Caco-2 (cell line): ENCODE measurements around the gene LPGAT1. TPM values are rescaled to one million over a fixed set of nuclear protein-coding genes. Genes with fewer than 3 reads are reported as not detected.
"Not testable (repeated sequence)": the region's sequence is repeated elsewhere in the genome, so short reads cannot be mapped to it uniquely, and the experiment has no call there.

Source experiments
- BruUV-seq: library from RNA; stranded (reverse); fragments of 400-500 nt; replicated peaks from 2 replicates; lab custom pipeline; 2021; lab: Mats Ljungman, UMichigan
- CTCF ChIA-PET: fragments of 300-600 bp; sonication (Branson Sonifier 250); formaldehyde crosslinking; loops from one replicate; lab custom pipeline; 2022; ENCODE audit warnings: antibody characterized with exemption; lab: Charles Lee
- POLR2A ChIA-PET: fragments of 300-600 bp; sonication (Branson Sonifier 250); formaldehyde crosslinking; loops from one replicate; lab custom pipeline; 2022; ENCODE audit warnings: antibody characterized with exemption; lab: Charles Lee
- DNase-seq, 2 experiments: peaks; one replicate each; pipeline versions ENCODE4 v3.0.0 to v3.0.0-alpha.2; 2020 to 2022
- H3K27me3 ChIP-seq: replicated peaks from 2 replicates; pipeline ENCODE4 v1.6.0; 2011; ENCODE audit warnings: low read length; ENCODE audit not compliant: control insufficient read depth, insufficient read depth
- H3K36me3 ChIP-seq: 2 replicates; pipeline ENCODE4 v1.5.1; 2011; ENCODE audit warnings: low read length; ENCODE audit not compliant: control insufficient read depth, insufficient read depth
- H3K4me1 ChIP-seq: fragments of 250-450 bp; sonication (Bioruptor Pico); 2 replicates; pipeline ENCODE4 v1.5.1; 2020; ENCODE audit warnings: mild to moderate bottlenecking
- H3K4me3 ChIP-seq: 2 replicates; pipeline ENCODE4 v1.5.1; 2011; ENCODE audit warnings: low read depth, mild to moderate bottlenecking, control low read depth, low read length
- H3K9me3 ChIP-seq: fragments of 250-450 bp; sonication (Bioruptor Pico); 2 replicates; pipeline ENCODE4 v1.5.1; 2020; ENCODE audit warnings: mild to moderate bottlenecking, moderate library complexity
- H3K27ac Mint-ChIP-seq: one replicate; pipeline ENCODE4 v1.8.0; 2022; ENCODE audit warnings: mixed read lengths; ENCODE audit not compliant: unreplicated experiment
- H3K27me3 Mint-ChIP-seq: one replicate; pipeline ENCODE4 v1.8.0; 2022; ENCODE audit warnings: mixed read lengths; ENCODE audit not compliant: insufficient read depth, unreplicated experiment
- H3K36me3 Mint-ChIP-seq: one replicate; pipeline ENCODE4 v1.8.0; 2022; ENCODE audit warnings: mild to moderate bottlenecking, mixed read lengths; ENCODE audit not compliant: insufficient read depth, unreplicated experiment
- H3K4me1 Mint-ChIP-seq: one replicate; pipeline ENCODE4 v1.8.0; 2022; ENCODE audit warnings: low read depth, mixed read lengths; ENCODE audit not compliant: unreplicated experiment
- H3K4me3 Mint-ChIP-seq: one replicate; pipeline ENCODE4 v1.8.0; 2022; ENCODE audit warnings: mild to moderate bottlenecking, moderate library complexity, mixed read lengths; ENCODE audit not compliant: unreplicated experiment
- H3K9me3 Mint-ChIP-seq: one replicate; pipeline ENCODE4 v1.8.0; 2022; ENCODE audit warnings: mixed read lengths; ENCODE audit not compliant: unreplicated experiment
- CTCF ChIP-seq, 2 experiments: fragments of 200-600 bp in 1 of 2; IDR thresholded peaks; 1 replicate in 1 of 2; 2 replicates in 1 of 2; pipeline versions ENCODE4 v1.5.1 to v1.8.0; 2011 to 2022; ENCODE audit warnings: antibody characterized with exemption in 1 of 2, control low read depth in 1 of 2, inconsistent platforms in 1 of 2, low read depth in 1 of 2, low read length in 1 of 2, mild to moderate bottlenecking in 1 of 2, moderate library complexity in 1 of 2; ENCODE audit not compliant: insufficient read depth in 1 of 2, severe bottlenecking in 1 of 2, unreplicated experiment in 1 of 2
- intact Hi-C: fragments of 100-400 bp; cut with micrococcal nuclease; formaldehyde crosslinking; loops from one replicate; pipeline ENCODE4 v1.10.0; 2022; ENCODE audit not compliant: unreplicated experiment
- total RNA-seq: library from RNA; stranded (reverse); gene quantifications from 2 replicates; pipeline ENCODE4 v1.2.3, GENCODE V29; 2022

Gene LPGAT1
- total RNA-seq, 1 experiment from 2014 or later: 25.6 TPM

DNA sequence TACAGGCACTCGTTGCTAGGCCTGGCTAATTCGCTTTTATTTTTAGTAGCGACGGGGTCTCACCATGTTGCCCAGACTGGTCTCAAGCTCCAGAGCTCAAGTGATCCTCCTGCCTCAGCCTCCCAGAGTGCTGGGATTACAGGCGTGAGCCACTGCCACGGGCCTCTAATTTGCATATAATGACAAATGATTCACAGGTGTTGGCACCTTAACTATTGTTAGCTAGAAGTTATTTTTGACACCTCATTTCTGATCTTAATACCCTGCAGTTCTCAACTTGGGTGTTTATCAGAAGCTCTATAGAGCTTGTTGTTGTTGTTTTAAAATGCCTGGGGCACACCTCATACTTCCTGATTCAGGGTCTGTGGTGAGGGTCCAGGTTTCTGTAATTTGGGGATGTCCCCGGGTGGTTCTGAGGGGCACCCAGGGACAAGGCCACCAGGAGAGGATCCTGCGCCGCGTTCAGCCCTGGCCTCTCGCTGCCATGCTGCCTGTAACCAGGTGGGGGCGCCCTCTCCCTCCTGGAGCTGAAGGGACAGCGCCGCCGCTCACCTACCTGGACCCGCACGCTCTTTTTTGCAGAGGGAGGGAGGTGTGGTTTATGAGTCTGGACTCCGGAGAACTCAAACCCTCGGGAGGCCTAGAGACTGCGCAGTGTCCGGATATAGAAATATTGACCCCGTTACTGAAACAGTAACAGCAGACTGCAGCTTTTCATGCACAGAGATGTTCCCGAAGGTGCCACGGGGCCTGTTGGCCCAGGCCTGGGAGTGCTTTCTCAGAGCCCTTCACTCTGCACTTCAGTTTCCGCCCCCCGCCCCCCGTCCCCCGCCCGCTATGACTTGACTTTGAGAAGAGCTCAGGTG, 132.2 kb downstream of the LPGAT1 start:
- Mint-ChIP-seq H3K27ac (no peak overlapping the region), H3K9me3 (peaks cover 10% of the 10 kb centered on the region), H3K27me3 (no peaks in the 10 kb centered on the region), H3K36me3 (no peaks in the 10 kb centered on the region), H3K4me3 (no peak overlapping the region), H3K4me1 (no peaks in the 10 kb centered on the region)
- Histone ChIP-seq H3K36me3 (no peaks in the 10 kb centered on the region), H3K27me3 (no peaks in the 10 kb centered on the region), H3K9me3 (no peaks in the 10 kb centered on the region), H3K4me3 (no peak overlapping the region), H3K4me1 (0 out of 2 replicates have a peak, but pooled peaks cover 5% of the 10 kb centered on the region)
- peak; percentile 64 to 74 for DNase-seq
- peak; percentile 72 to 86 for TF ChIP-seq CTCF (IDR thresholded peaks at IDR 0.05; ENCODE audit: insufficient read depth in 1 of 2, low read depth in 1 of 2, low read length in 1 of 2, severe bottlenecking in 1 of 2, unreplicated experiment in 1 of 2)
- POLR2A ChIA-PET: interaction anchor here (0.5 kb wide), 1 partner anchor 20 kb away, joined by 5 read pairs; no protein-coding TSS in a partner anchor
- intact Hi-C loops: no loop called here
- no TSS peak for BruUV-seq
- CTCF ChIA-PET: interaction anchor here (0.8 to 1.8 kb wide), 6 partner anchors 17 to 337 kb away, joined by 3 to 10 read pairs (median 3); partner anchors contain the start of genes DTL and INTS7

DNA sequence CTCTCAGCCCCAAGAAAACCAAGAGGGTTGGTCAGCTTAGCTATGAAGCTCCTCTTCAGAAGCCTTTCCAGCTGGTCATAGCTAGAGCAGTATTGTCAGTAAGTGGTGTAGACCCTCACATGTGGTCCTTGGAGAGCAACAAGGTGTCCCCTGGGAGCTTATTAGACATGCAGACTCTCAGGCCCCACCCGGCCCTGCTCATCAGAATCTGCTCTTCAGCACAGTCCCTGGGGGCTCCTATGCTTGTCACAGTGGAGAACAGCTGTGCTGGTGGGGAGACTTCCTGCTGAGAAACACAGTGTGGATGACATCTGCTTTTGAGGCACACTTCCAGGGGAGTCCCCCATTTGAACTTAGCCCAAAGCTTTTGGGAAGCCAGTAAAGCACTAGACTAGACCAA, 133.2 kb downstream of the LPGAT1 start:
- H3K36me3 ChIP-seq: no peaks in the 10 kb centered on the region
- POLR2A ChIA-PET: no interaction called here
- 0 out of 2 replicates have a peak, but pooled peaks cover 5% of the 10 kb centered on the region for H3K4me1 ChIP-seq
- no peaks in the 10 kb centered on the region for H3K27me3 ChIP-seq
- Mint-ChIP-seq H3K4me1 (no peaks in the 10 kb centered on the region), H3K27ac (no peak overlapping the region), H3K27me3 (no peaks in the 10 kb centered on the region), H3K4me3 (no peak overlapping the region), H3K36me3 (no peaks in the 10 kb centered on the region), H3K9me3 (peaks cover 10% of the 10 kb centered on the region)
- H3K9me3 ChIP-seq: no peaks in the 10 kb centered on the region
- CTCF ChIA-PET: interaction anchor here (1.5 kb wide), 1 partner anchor 16 kb away, joined by 4 read pairs; no protein-coding TSS in a partner anchor
- intact Hi-C loops: no loop called here
- BruUV-seq: no TSS peak
- no peak overlapping the region for H3K4me3 ChIP-seq
- no peak for DNase-seq
- no peak for TF ChIP-seq CTCF (IDR thresholded peaks at IDR 0.05; ENCODE audit: insufficient read depth in 1 of 2, low read depth in 1 of 2, low read length in 1 of 2, severe bottlenecking in 1 of 2, unreplicated experiment in 1 of 2)

DNA sequence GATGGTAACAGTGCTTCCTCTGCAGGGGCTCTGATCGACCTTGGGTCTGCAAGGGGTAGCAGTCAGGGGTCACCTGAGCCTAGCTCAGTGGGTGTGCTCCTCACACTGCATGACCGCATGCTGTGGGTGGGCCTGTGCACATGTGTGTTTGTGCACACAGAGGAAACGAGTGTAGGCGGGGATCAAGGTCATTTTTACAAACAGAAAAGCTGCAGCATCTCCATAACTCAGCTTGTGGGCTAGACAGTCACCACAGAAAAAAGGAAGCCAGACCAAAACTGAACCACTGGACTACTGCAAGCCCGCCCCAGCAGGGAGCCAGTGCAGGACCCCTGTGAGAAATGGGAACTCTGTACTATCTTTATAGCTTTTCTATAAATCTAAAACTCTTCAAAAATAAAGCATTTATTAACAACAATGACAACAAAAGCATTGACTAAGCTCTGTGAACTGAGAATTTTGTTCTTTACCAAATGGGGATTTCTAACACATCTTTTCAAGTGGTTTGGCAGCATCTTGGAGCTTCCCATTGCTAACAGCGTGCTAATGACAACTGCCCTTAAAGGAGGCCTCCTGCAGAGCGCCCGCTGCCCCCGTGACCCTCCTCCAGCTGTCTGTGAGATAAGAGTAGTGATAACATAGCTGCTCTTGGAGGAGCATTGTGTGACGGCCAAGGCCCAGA, 135.3 kb downstream of the LPGAT1 start:
- DNase-seq: peak; percentile 37 to 66
- no peaks in the 10 kb centered on the region for H3K27me3 ChIP-seq
- H3K27me3 Mint-ChIP-seq: no peaks in the 10 kb centered on the region
- BruUV-seq: no TSS peak
- no peak overlapping the region for H3K4me3 Mint-ChIP-seq
- peaks cover 10% of the 10 kb centered on the region for H3K9me3 Mint-ChIP-seq
- H3K27ac Mint-ChIP-seq: no peak overlapping the region
- no peaks in the 10 kb centered on the region for H3K4me1 Mint-ChIP-seq
- no peaks in the 10 kb centered on the region for H3K36me3 Mint-ChIP-seq
- no peaks in the 10 kb centered on the region for H3K9me3 ChIP-seq
- H3K4me3 ChIP-seq: no peak overlapping the region
- CTCF ChIA-PET: interaction anchor here (0.5 to 1.7 kb wide), 3 partner anchors 15 to 340 kb away, joined by 3 to 8 read pairs (median 4); partner anchors contain the start of genes DTL and INTS7
- H3K36me3 ChIP-seq: no peaks in the 10 kb centered on the region
- POLR2A ChIA-PET: interaction anchor here (0.6 kb wide), 1 partner anchor 239 kb away, joined by 3 read pairs; no protein-coding TSS in a partner anchor
- TF ChIP-seq CTCF (IDR thresholded peaks at IDR 0.05; ENCODE audit: insufficient read depth in 1 of 2, low read depth in 1 of 2, low read length in 1 of 2, severe bottlenecking in 1 of 2, unreplicated experiment in 1 of 2): no peak
- intact Hi-C loops: no loop called here
- 0 out of 2 replicates have a peak, but pooled peaks cover 5% of the 10 kb centered on the region for H3K4me1 ChIP-seq

- CTCF ChIA-PET, H3K4me1 Mint-ChIP-seq, BruUV-seq, H3K4me3 Mint-ChIP-seq, H3K4me3 ChIP-seq, H3K27me3 Mint-ChIP-seq, intact Hi-C loops, H3K36me3 ChIP-seq, H3K4me1 ChIP-seq, H3K27ac Mint-ChIP-seq, H3K9me3 ChIP-seq, DNase-seq, H3K27me3 ChIP-seq, H3K9me3 Mint-ChIP-seq, POLR2A ChIA-PET, H3K36me3 Mint-ChIP-seq: not testable (repeated sequence)
Measured at GRCh38 chr1:211693911-211694310, 136.7 kb downstream of the LPGAT1 start.
